Measurements from ENCODE around the gene CCDC167.

CCDC167 gene

DNA sequence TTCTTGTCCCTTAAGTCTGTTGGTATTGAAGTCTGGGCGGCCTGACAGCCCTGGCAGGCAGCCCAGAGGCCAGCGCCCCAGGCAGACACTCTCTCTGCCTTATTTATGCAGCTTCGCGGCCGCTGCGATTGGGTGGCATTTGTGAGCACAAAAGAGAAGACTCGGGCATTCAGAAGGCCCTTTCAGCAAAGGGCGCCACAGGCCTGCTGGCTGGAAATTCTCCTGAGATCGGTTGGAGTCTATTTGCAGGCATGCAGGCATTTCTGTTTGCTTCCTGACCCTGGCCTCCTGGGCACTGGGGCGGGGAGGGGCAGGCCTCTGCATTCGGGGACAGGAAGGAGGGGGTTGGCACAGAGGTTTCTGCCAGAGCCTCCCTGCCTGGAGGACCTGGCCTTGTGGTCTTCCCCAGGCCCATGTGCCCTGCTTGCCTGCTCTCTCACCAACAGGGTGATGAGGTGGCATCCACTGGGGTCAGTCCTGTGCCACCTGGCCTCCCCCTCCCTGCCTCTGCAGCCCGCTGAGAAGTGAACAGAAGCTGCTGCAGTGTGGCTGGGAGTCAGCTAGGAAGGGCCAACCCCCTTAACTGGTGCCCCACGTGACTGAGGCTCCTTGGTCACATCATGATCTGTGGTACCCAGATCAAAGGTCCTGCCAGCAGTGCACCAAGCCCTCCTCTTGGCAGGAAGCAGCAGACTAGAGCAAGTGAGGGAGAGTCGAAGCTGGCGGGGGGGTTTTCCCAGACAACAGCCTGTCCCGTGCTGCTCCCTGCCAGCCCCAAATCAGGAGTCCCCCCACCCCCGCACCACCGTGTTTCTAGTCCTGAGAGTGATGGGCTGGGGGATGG is 16.6 kb upstream of the CCDC167 start:
- TF ChIP-seq, protein P1, sequence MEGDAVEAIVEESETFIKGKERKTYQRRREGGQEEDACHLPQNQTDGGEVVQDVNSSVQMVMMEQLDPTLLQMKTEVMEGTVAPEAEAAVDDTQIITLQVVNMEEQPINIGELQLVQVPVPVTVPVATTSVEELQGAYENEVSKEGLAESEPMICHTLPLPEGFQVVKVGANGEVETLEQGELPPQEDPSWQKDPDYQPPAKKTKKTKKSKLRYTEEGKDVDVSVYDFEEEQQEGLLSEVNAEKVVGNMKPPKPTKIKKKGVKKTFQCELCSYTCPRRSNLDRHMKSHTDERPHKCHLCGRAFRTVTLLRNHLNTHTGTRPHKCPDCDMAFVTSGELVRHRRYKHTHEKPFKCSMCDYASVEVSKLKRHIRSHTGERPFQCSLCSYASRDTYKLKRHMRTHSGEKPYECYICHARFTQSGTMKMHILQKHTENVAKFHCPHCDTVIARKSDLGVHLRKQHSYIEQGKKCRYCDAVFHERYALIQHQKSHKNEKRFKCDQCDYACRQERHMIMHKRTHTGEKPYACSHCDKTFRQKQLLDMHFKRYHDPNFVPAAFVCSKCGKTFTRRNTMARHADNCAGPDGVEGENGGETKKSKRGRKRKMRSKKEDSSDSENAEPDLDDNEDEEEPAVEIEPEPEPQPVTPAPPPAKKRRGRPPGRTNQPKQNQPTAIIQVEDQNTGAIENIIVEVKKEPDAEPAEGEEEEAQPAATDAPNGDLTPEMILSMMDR (IDR thresholded peaks at IDR 0.05): no peak
- no peak for TF ChIP-seq ZFX (IDR thresholded peaks at IDR 0.05; ENCODE audit: borderline replicate concordance)
- peak overlapping the region; percentile 77 for H3K27ac ChIP-seq

DNA sequence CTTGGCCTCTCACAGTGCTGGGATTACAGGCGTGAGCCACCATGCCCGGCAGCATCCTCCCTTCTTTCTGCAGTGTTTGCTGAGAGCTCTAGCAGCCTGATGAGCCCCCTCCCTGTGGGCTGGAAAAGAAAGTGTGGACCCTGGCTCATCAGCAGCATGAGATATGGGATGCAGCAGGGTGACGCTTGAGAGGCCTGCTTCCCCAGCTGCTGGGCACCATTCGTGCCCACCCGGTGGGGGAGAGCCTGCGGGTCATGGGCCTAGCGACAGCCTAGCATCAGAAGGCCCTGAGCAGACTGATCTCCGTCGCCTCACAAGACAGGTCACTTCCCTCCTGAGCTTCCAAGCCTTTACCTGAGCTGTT is 16.0 kb upstream of the CCDC167 start:
- no peak for TF ChIP-seq ZFX (IDR thresholded peaks at IDR 0.05; ENCODE audit: borderline replicate concordance)
- H3K27ac ChIP-seq: peak overlapping the region; percentile 77

DNA sequence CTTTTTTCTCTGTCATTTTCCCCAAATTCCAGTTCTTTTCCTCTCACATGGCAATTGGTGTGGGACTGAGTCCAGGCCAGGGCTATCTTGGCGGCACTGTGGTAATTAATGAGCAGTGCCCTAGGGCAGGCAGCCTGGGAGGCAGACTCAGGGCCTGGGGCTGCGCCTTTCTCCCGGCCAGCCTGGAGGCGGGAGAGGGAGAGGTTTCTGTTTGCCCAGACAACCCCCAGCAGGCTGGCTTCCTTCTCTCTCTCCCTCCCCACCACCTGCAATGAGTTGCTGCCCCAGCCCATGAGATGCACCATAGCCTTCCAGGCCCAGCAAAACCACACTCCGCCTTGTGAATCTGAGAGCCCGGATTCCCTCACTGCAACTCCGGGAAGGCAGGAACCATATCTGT is 15.1 kb upstream of the CCDC167 start:
- no peak overlapping the region for H3K27ac ChIP-seq
- no peak for TF ChIP-seq ZFX (IDR thresholded peaks at IDR 0.05; ENCODE audit: borderline replicate concordance)
- TF ChIP-seq, protein P1 (IDR thresholded peaks at IDR 0.05): no peak

DNA sequence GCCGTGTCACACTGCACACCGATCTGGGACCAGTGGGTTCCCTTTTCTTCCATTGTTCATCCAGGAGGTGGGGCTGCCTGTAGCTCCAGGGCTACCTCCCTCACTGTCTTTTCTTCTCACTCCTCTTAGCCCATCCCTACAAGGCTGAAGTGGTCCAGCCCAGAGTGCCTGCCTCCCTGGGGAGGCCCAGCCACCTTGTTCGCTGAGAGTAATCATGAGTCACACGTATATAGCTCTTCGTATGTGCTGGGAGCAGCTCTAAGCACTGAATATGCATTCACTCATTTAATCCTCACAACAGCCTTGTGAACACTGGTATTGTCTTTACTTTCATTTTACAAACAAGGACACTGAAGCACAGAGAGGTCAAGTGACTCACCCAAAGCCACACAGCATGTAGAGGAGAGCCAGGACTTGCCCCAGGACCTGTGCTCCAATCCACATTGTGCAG is 14.7 kb upstream of the CCDC167 start:
- no peak overlapping the region for H3K27ac ChIP-seq
- TF ChIP-seq, protein P1 (IDR thresholded peaks at IDR 0.05): no peak
- no peak for TF ChIP-seq ZFX (IDR thresholded peaks at IDR 0.05; ENCODE audit: borderline replicate concordance)

DNA sequence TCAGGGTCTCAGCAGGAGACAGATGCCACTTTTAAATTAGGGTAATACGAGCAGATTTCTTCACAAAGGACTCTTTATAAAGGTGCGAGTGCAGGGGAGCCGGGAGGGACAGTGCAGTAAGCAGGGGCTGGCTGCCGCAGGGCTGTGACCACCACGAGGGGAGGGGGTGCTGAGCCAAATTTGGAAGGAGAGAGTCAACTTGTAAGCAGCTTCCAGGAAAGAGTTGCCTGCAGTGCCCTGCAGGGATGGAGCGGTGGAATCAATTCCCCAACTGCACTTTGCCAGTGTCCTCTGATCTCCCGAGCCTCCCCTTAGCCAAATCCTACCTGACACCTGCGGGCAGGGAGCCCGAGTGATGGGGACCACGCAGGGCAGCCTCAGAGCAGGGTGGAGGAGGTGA is 13.9 kb upstream of the CCDC167 start:
- H3K27ac ChIP-seq: no peak overlapping the region

DNA sequence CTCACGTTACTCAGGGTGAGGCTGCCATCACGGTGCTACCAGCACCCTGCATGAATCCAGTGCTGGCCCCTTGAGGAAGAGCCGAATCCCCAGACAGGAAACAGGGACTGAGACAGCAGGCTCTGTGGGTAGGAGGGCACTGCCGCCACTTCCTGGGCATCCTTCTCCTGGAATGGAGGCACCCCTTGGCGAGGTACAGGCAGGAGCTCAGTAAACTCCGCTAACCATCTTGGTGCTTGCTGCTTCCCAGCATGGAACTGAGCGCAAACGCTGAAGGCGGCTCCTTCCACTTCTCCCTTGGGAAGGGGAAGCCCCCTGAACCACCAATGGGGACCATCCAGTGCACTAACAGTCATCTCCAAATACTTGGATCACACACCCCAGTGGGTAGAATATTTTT is 13.5 kb upstream of the CCDC167 start:
- H3K27ac ChIP-seq: no peak overlapping the region
- TF ChIP-seq ZFX (IDR thresholded peaks at IDR 0.05; ENCODE audit: borderline replicate concordance): no peak
- TF ChIP-seq, protein P1 (IDR thresholded peaks at IDR 0.05): no peak

More for the DNA sequence above, 13.9 kb upstream of the CCDC167 start:
- TF ChIP-seq, protein P1 (IDR thresholded peaks at IDR 0.05): no peak

DNA sequence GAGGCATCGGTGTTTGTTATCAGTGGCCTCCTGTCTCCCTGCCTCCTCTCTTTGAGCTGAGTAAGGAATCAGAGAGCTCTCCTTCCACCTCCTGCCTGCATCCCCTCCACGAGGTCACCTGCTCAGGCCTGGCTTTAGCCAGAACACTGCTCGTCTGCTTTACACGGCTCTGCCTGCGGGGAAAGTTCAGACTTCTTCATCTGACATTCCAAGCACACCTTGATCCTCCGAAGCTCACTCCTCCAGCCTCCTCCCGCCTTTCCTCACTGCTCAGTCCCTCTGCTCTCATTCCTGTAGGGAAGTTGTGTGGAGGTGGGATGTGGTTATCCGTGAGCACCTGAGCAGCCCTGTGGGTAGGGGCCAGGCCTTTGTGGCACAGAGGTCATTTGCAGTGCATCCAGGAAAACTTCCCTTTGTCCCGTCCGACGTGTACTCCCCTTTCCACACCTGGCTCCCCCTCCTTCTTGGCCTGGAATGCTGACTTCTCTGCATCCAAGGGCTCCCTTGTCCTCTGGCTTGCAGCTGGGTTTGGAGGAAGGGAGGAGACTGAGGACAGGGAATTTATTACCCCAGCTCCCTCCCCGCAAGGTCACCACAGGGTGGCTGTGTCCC is 12.8 kb upstream of the CCDC167 start:
- H3K27ac ChIP-seq: no peak overlapping the region
- TF ChIP-seq, protein P1 (IDR thresholded peaks at IDR 0.05): no peak
